NCI-H2107 (cell line): ENCODE results near the gene C2CD2.

ENCODE experiments used
- DNase-seq: peaks from one replicate; lab custom pipeline; 2025; lab: John Stamatoyannopoulos, UW

C2CD2 gene

DNA sequence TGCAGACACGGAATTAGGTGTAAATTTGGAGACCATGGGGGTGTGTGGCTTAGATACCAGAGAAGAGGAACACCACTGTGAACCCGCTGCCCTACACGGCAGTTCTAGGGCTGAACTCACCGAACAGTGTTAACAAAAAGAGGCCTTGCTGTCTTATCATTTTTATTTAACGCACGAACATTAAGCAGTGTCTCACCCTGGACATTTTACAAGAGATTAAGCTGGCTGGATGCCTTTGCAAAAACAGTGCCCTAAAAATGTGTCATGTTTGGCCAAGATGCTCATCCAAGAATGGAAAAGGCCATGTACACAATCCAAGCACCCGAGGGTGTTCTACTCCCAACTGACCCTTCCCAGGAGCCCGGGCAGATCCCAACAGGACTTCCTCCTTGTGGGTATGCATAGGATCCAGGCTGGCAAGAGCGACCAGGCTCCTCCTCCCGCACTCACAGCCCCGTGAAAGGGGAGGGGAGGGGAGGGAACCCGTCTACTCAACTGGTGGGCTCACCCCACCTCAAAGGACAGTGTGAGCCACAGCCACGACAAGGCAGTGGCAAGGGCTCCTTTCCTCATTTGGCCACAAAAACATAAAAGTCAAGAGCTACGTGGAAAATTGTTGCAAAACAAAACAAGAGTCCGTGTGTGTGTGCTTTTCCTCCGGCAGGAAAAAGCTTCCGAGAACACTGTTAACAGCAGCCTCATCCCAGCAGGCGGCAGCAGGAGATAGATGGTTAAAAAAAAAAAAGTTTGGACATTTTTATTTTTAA, 20.3 kb downstream of the C2CD2 start:
- no peak for DNase-seq

DNA sequence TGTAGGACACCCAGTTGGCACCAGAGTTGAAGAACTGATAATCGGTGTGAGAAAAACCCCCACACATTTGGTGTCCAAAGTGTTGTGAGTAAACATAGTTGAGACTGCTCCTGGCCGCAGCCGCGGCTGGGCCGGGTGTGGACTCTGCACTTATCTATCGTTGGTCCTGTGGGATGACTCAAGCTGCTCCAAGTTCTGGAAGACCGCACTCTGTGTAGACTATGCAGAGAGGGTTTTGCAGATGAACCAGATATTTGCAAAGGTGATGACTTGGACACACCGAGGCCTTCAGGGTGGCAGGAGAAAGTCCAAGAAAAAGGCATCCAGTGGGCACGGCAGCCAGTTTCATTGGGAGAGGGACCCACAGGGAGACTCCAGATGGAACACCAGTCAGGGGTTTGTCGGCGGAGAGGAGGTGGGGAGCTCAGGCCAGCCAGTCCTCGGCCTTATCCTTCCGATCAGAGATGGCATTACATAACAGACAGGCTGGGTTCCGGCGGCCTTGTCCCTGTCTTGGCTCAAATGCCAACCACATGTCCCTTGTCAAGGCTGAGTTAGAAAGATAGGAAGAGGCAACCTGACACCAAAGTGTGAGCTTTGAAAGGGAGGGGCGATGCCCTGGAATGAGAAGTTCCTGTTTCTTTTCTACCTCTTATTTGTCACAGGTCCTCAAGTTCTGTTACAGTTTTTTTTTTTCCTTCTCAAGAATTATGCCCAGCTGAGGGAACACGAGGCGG, 21.1 kb downstream of the C2CD2 start:
- DNase-seq: peak; percentile 39

GRCh38 chr21:41932191-41932575, 21.6 kb downstream of the C2CD2 start:
- no peak for DNase-seq

- DNase-seq: no peak
Observed at GRCh38 chr21:41931041-41931451, 22.8 kb downstream of the C2CD2 start.

GRCh38 chr21:41929248-41929647, 24.6 kb downstream of the C2CD2 start:
- no peak for DNase-seq

DNA sequence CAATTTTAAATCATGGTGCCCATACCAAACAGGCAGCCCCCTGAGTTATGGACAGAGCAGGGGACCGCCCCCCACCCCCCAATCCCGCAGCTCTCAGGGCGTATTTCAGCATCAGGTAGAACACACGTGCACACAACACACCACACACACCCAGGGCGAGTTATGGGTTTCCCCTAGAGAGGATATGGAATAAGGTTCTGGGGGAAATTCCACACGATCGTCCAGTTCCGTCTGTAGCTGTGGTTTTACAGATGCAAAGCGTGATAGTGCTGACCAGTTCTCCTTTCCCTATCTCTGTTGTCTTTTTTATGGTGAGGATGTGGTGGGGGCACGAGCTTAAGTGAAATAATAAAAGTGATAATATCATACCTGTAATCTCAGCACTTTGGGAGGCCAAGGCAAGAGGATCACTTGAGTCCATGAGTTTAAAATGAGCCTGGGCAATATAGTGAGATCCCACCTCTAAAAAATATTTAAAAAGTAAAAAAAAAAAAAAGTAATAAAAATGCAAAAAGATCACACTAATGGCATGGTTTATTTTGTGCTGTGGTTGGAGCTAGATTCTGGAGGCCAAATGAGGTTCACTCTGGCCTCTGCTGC, 25.1 kb downstream of the C2CD2 start:
- DNase-seq: no peak

DNA sequence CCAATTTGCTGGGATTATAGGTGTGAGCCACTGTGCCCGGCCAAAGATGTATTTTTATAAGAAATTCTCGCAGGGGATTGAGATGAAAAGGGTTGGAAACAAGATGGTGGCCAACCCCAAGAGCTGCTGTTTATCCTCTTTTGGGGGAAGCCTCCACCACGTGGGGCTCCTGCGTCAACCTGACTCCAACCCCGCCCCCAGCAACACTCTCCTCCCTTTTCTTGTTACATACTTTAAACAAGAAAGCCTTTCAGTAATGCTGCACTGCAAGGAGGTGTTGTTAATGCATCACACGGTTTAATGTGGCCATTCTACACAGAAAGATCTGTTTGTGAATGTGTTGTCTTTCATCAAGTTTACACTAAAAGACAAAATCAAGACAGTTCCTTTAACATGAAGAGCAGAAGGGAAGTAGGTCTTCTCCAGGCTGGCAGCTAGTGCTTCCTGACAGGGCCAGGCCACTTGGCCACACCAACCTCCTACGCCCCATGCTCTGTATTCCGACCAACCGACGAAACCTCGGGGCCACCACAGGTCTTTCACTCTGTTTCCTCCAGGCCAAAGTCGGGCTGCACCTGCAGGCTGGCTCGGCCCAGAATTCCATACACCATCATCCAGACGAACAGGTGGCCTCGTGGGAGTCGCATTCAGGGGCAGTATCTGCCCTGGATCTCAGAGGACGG, 25.9 kb downstream of the C2CD2 start:
- DNase-seq: no peak

- no peak for DNase-seq
Observed at GRCh38 chr21:41926807-41927171, 27.0 kb downstream of the C2CD2 start.

- peak; percentile 20 for DNase-seq
Observed at GRCh38 chr21:41926117-41926806, 27.6 kb downstream of the C2CD2 start.

- no peak for DNase-seq
Observed at GRCh38 chr21:41925767-41926116, 28.1 kb downstream of the C2CD2 start.

GRCh38 chr21:41924368-41924754, 29.5 kb downstream of the C2CD2 start:
- DNase-seq: no peak

DNA sequence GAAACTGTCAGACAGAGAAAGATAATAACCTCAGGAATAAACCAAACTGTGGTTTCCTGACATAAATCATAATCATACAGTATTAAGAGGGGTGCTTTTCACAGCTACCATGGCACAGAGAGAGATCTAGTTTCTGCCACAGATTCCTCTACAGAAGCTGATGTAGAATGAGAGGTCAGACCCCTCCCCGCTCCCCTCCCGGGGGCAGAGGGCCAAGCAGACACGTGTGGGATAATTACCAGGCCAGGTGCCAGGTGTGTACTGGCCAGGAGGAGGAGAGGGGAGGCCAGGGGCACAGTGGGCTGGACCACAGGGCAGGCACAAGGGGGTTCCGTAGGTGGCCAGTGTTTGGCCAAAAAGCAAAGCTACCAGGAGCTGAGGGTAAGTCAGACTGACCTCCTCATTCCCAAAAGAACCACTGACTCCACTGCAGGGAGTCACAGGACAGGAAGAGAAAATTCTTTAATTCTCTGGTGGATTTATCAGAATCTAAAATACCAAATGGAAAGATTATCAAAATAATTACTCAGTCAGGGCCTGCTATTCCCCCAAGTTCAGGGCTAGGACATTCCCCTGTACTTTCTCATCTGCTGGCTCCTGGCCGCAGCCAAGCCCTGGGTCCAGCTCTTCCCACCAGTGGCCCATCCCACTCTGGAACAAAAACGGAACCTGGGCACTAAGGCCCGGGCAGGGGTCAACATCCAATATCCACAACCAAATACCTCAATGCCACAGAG, 30.0 kb downstream of the C2CD2 start:
- no peak for DNase-seq

GRCh38 chr21:41923186-41923585, 30.6 kb downstream of the C2CD2 start:
- no peak for DNase-seq

GRCh38 chr21:41921021-41921420, 32.8 kb downstream of the C2CD2 start:
- no peak for DNase-seq

- DNase-seq: no peak
Observed at GRCh38 chr21:41920476-41920875, 33.3 kb downstream of the C2CD2 start.

GRCh38 chr21:41919666-41920398, 34.0 kb downstream of the C2CD2 start:
- DNase-seq: no peak

- DNase-seq: no peak
Observed at GRCh38 chr21:41918561-41919358, 35.1 kb downstream of the C2CD2 start.

GRCh38 chr21:41917531-41917930, 36.3 kb downstream of the C2CD2 start:
- DNase-seq: no peak

DNA sequence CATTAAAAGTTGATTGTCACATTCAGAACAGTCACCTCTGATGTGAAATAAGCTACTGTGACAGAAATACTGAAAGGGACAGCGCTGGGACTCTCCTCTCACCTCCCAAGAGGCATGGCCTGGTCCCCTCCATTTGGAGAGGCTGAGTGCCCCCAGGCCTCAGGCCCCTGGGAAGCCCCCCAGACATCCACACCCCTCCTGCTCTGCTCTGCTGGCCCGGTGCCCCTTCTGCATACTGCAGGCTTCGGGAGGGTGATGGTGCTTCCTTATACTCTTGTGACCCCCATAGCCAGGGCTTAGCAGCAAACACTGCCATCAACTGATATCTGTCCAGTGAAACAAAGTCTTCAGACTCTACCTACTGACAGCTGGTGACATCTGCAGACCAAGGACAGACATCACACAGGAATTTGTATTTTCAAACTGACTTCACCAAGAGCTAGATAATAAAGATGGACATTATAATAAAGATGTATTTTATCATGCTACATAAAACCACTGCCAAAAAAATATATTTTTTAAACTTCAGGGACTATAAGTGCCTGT, 36.9 kb downstream of the C2CD2 start:
- no peak for DNase-seq

DNA sequence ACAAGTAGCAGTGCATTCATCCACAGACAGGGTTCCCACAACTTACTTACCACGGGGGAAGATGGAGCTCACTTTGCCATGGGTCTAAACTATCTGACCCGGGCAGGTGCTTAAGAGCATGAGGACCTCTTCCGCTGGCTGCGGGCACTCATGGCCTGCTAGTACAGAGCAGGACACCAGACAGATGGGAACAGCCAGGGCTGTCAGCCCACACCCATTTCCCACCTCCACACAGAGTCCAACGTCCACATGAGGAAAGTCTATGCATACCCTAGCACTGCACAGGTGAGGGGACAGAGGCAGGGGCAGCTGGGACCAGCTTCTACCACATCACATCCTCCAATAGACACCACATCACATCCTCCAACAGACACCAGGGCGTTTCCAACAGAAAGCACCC, 38.9 kb downstream of the C2CD2 start:
- DNase-seq: no peak
